ENCODE measurements around the gene FRMD6. TPM values are rescaled to one million over a fixed set of nuclear protein-coding genes. Genes with fewer than 3 reads are reported as not detected.

FRMD6 gene
- total and polyA plus RNA-seq, 8 donors: 5.9 to 35.2 (median 9.7) TPM

GRCh38 chr14:51648296-51648695 lies 3.4 kb upstream of the FRMD6 start:
- Histone ChIP-seq H3K27ac (no peak overlapping the region), H3K4me1 (peaks cover 4 to 24% (median 20%) of the 10 kb centered on the region in 4 donors), H3K4me3 (no peak overlapping the region), H3K9me3 (no peaks in the 10 kb centered on the region), H3K27me3 (no peaks in the 10 kb centered on the region), H3K36me3 (no peaks in the 10 kb centered on the region)
- WGBS, 5 donors: 48 to 74% (median 71%) methylated on average over 2 of the region's 2 CpGs
- no peak for TF ChIP-seq POLR2AphosphoS5 (IDR thresholded peaks at IDR 0.05)
- TF ChIP-seq POLR2A (IDR thresholded peaks at IDR 0.05): no peak
- no peak for TF ChIP-seq EP300 (IDR thresholded peaks at IDR 0.05)
- TF ChIP-seq CTCF (IDR thresholded peaks at IDR 0.05): no peak
- DNase-seq: no peak
- intact Hi-C loops (cut with DNase I; ENCODE audit: low total_unique reads): no loop called here

DNA sequence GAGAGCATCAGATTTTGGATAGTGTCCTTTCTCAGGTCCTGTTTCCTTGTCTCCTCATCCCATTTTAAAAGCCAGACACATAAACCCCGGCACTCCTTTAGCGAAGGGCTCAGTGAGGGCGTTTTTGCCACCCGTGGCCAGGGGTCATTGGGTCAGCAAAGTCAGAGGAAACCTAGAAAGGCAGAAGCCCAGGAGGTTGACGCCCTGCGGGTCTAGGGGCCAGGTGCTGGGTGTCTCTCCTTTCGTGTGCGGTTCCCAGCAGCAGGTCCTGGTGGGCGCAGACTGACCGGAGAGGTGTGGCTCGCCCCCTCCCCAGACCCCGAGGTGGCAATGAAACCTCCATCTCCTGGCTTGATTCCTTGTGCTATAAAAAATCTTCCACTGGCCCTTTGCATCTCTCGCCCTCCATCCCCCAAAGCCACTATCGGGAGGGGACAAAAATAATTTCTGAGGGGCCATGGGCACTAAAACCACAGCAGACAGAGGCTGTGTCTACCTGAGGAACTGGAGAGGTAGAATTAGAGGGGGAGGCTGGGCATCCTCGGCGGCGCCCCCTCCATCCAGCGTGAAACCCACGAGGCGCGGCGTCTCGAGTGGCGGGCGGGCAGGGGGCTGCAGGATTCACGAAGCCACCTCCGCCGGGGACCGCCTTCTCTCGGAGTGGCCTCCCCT lies 858 bp upstream of the FRMD6 start:
- WGBS, 5 donors: 1 to 8% (median 2%) methylated on average over 9 to 30 of the region's 30 CpGs
- Histone ChIP-seq H3K4me3 (peak overlapping the region; percentile 65 to 96 (median 90)), H3K9me3 (no peaks in the 10 kb centered on the region), H3K36me3 (no peaks in the 10 kb centered on the region), H3K27me3 (no peaks in the 10 kb centered on the region), H3K4me1 (peaks cover 4 to 39% (median 24%) of the 10 kb centered on the region in 4 donors), H3K27ac (peak overlapping the region; percentile 94 to 97 (median 96))
- TF ChIP-seq POLR2AphosphoS5 (IDR thresholded peaks at IDR 0.05) (no peak), EP300 (IDR thresholded peaks at IDR 0.05) (no peak), POLR2A (IDR thresholded peaks at IDR 0.05) (no peak), CTCF (IDR thresholded peaks at IDR 0.05) (no peak)
- DNase-seq: peak in 1 of 2 donors; percentile 46
- intact Hi-C loops (cut with DNase I; ENCODE audit: low total_unique reads): loop anchor here (10.0 kb wide), 1 partner anchor 124 kb away; no protein-coding TSS in a partner anchor

DNA sequence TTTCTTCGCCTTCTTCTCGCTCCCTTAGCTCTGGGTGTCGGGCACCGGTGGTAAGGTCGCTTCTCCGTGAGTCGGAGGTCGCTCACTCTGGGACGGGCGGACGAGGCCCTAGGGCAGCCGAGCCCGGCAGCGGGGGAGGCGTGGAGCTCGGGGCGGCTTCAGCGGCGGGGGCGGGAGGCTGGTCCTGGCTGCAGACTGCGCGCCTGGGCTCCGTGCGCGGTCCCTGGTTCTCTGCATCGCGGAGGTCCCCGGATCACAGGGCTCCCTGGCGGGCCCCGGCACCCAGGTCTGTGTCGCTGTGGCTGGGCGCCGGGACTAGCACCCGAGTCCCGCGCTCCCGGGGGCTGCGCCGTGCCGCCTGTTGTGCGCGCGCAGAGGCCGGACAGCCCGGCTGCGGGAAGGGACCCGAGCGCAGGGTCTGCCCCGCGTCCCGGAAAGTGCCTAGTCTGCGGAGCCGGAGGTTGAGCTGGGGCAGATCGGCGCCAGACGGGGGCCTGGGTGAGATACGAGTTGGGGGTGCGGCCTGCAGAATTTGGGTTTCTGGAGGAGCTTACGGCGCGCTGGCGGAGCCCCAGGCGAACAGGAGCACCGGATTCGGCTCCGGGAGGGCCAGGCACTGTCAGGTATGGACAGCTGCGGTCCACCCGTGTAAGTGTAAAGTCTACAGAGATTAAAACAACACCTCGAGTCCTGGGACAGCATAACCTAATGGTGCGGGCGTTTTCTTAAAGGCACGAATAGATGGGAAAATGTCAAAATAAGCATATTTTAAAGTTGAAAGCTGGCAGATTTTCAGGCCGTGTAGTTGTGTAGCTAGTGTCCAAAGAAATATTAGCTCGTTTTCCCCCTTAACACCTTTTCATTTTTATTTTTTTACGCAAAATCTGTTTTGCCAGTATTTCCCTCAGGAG lies 713 bp downstream of the FRMD6 start:
- intact Hi-C loops (cut with DNase I; ENCODE audit: low total_unique reads): loop anchor here (10.0 kb wide), 1 partner anchor 122 kb away; no protein-coding TSS in a partner anchor

More for the DNA sequence above, 713 bp downstream of the FRMD6 start:
- Histone ChIP-seq H3K9me3 (no peaks in the 10 kb centered on the region), H3K4me3 (peak overlapping the region; percentile 65 to 96 (median 90)), H3K4me1 (peaks cover 4 to 44% (median 24%) of the 10 kb centered on the region in 4 donors), H3K27me3 (no peaks in the 10 kb centered on the region), H3K36me3 (no peaks in the 10 kb centered on the region), H3K27ac (peak overlapping the region; percentile 78 to 97 (median 95))
- WGBS, 5 donors: 0 to 1% (median 1%) methylated on average over 24 to 75 of the region's 75 CpGs
- DNase-seq: peak; percentile 38 to 73
- TF ChIP-seq CTCF (IDR thresholded peaks at IDR 0.05) (peak in 1 of 7 experiments; percentile 20), POLR2AphosphoS5 (IDR thresholded peaks at IDR 0.05) (no peak)
